GM23338 (cell line): ENCODE measurements around the gene APOL2. TPM values are rescaled to one million over a fixed set of nuclear protein-coding genes. Genes with fewer than 3 reads are reported as not detected.

Source experiments
- ATAC-seq: fragments of 200-7000 bp; cut with Tn5 transposase; 3 replicates; pipeline ENCODE4 v1.9.1; 2020
- DNase-seq: peaks from one replicate; pipeline ENCODE4 v3.0.0-alpha.2; 2015; ENCODE audit warnings: low spot score
- H2AFZ ChIP-seq: fragments of 200-600 bp; sonication (generic); 2 replicates; pipeline ENCODE4 v1.8.0; 2016; ENCODE audit warnings: antibody characterized with exemption, mild to moderate bottlenecking, moderate library complexity
- H3F3A ChIP-seq: fragments of 200-600 bp; sonication (generic); replicated peaks from 2 replicates; pipeline ENCODE4 v1.8.0; 2017; ENCODE audit warnings: antibody characterized with exemption, mixed run types, low read depth
- H3K27ac ChIP-seq: fragments of 200-600 bp; sonication (generic); 2 replicates; pipeline ENCODE4 v1.6.1; 2016; ENCODE audit warnings: low read depth
- H3K27me3 ChIP-seq: fragments of 200-600 bp; sonication (generic); 2 replicates; pipeline ENCODE4 v1.8.0; 2016; ENCODE audit warnings: mild to moderate bottlenecking, mixed run types, moderate library complexity; ENCODE audit not compliant: insufficient read depth
- H3K36me3 ChIP-seq: fragments of 200-600 bp; sonication (generic); 2 replicates; pipeline ENCODE4 v1.8.0; 2016; ENCODE audit warnings: mild to moderate bottlenecking; ENCODE audit not compliant: insufficient read depth
- H3K4me1 ChIP-seq: fragments of 200-600 bp; sonication (generic); 2 replicates; pipeline ENCODE4 v1.8.0; 2016; ENCODE audit warnings: mild to moderate bottlenecking, moderate library complexity; ENCODE audit not compliant: insufficient read depth
- H3K4me2 ChIP-seq: fragments of 200-600 bp; sonication (generic); 2 replicates; pipeline ENCODE4 v1.7.1; 2017; ENCODE audit warnings: mixed run types
- H3K4me3 ChIP-seq: fragments of 200-600 bp; sonication (generic); 2 replicates; pipeline ENCODE4 v1.6.1; 2016; ENCODE audit warnings: mixed run types
- H3K79me2 ChIP-seq: fragments of 200-600 bp; sonication (generic); replicated peaks from 2 replicates; pipeline ENCODE4 v1.8.0; 2017; ENCODE audit warnings: mild to moderate bottlenecking; ENCODE audit not compliant: insufficient read depth
- H3K9me2 ChIP-seq: fragments of 200-600 bp; sonication (generic); 2 replicates; pipeline ENCODE4 v1.8.0; 2017; ENCODE audit not compliant: insufficient read depth
- H4K20me1 ChIP-seq: fragments of 200-600 bp; sonication (generic); replicated peaks from 2 replicates; pipeline ENCODE4 v1.8.0; 2017; ENCODE audit warnings: mild to moderate bottlenecking; ENCODE audit not compliant: insufficient read depth
- H3K27ac Mint-ChIP-seq: 2 replicates; pipeline ENCODE4 v1.8.0; 2020; ENCODE audit warnings: inconsistent platforms, mild to moderate bottlenecking, moderate library complexity, mixed read lengths
- H3K27me3 Mint-ChIP-seq: 3 replicates; pipeline ENCODE4 v1.8.0; 2022; ENCODE audit warnings: low read depth, mild to moderate bottlenecking, moderate library complexity, mixed read lengths, inconsistent platforms; ENCODE audit not compliant: insufficient read depth, poor library complexity
- H3K36me3 Mint-ChIP-seq: 3 replicates; pipeline ENCODE4 v1.8.0; 2021; ENCODE audit warnings: low read depth, mild to moderate bottlenecking, inconsistent platforms, moderate library complexity, mixed read lengths
- H3K4me1 Mint-ChIP-seq: 3 replicates; pipeline ENCODE4 v1.8.0; 2020; ENCODE audit warnings: mild to moderate bottlenecking, inconsistent platforms, mixed read lengths
- H3K4me3 Mint-ChIP-seq: 3 replicates; pipeline ENCODE4 v1.8.0; 2021; ENCODE audit warnings: moderate library complexity, mild to moderate bottlenecking, inconsistent platforms, mixed read lengths
- H3K9me3 Mint-ChIP-seq: 3 replicates; pipeline ENCODE4 v1.8.0; 2020; ENCODE audit warnings: moderate library complexity, mild to moderate bottlenecking, inconsistent platforms, mixed read lengths
- CREB1 ChIP-seq: fragments of 250-450 bp; sonication (Bioruptor Pico); IDR thresholded peaks from 2 replicates; pipeline ENCODE4 v1.5.0; 2020; ENCODE audit warnings: low read depth, mild to moderate bottlenecking, moderate library complexity
- CTCF ChIP-seq, 2 experiments: fragments of 200-600 bp in 1 of 2; sonication (generic) in 1 of 2; conservative IDR thresholded peaks; 2 replicates each; pipeline versions ENCODE4 v1.5.1 to v1.6.1; 2016 to 2017; ENCODE audit warnings: antibody characterized with exemption in 2 of 2, low read depth in 2 of 2, mild to moderate bottlenecking in 2 of 2, moderate library complexity in 1 of 2
- ETS1 ChIP-seq: IDR thresholded peaks from 2 replicates; pipeline ENCODE4 v1.6.1; 2016; ENCODE audit warnings: antibody characterized with exemption
- EZH2phosphoT487 ChIP-seq: fragments of 200-600 bp; sonication (generic); IDR thresholded peaks from one replicate; pipeline ENCODE4 v1.8.1; 2018; ENCODE audit warnings: antibody characterized with exemption; ENCODE audit not compliant: unreplicated experiment
- JUNB ChIP-seq: IDR thresholded peaks from one replicate; pipeline ENCODE4 v1.6.1; 2016; ENCODE audit warnings: antibody characterized with exemption; ENCODE audit not compliant: unreplicated experiment
- ZNF114 ChIP-seq: fragments of 250-450 bp; sonication (Bioruptor Pico); IDR thresholded peaks from 2 replicates; pipeline ENCODE4 v1.5.0; 2020; ENCODE audit warnings: mild to moderate bottlenecking, moderate library complexity
- ZNF331 ChIP-seq: fragments of 250-450 bp; sonication (Bioruptor Pico); IDR thresholded peaks from 2 replicates; pipeline ENCODE4 v1.5.0; 2020; ENCODE audit warnings: low read depth, mild to moderate bottlenecking, moderate library complexity
- ZNF462 ChIP-seq: fragments of 250-450 bp; sonication (Bioruptor Pico); IDR thresholded peaks from 2 replicates; pipeline ENCODE4 v1.5.0; 2020; ENCODE audit warnings: mild to moderate bottlenecking, moderate library complexity
- polyA plus RNA-seq: library from polyadenylated mRNA; unstranded; fragments of >200 nt; fragmentation: Nextera tagmentation; extraction: Ambion mirVana; gene quantifications from 2 replicates; pipeline ENCODE4 v1.2.1, GENCODE V29; 2016
- total RNA-seq: library from RNA; depleted of rRNA; stranded (reverse); fragments of >200 nt; shearing (Covaris generic); gene quantifications from 2 replicates; pipeline ENCODE4 v1.2.3, GENCODE V29; 2014

Gene APOL2
- total and polyA plus RNA-seq, 2 experiments from 2014 or later: 5.5 to 10.4 TPM

- no peaks in the 10 kb centered on the region for H3F3A ChIP-seq
- no peak overlapping the region for H3K4me3 ChIP-seq
- no peak overlapping the region for H3K27ac ChIP-seq
- no peak overlapping the region for H2AFZ ChIP-seq
- no peaks in the 10 kb centered on the region for H3K27me3 ChIP-seq
- H3K9me3 Mint-ChIP-seq: peaks cover 18% of the 10 kb centered on the region
- peaks cover 11% of the 10 kb centered on the region for H3K4me1 Mint-ChIP-seq
- H3K36me3 ChIP-seq: no peaks in the 10 kb centered on the region; the same call in 1 of the 2 replicates
- peaks cover 7% of the 10 kb centered on the region for H3K27me3 Mint-ChIP-seq
- H3K4me2 ChIP-seq: no peak overlapping the region
- TF ChIP-seq ETS1: no peak
- no peak for TF ChIP-seq ZNF114 (CRISPR knock-in tag)
- no peak for TF ChIP-seq EZH2phosphoT487
- no peak for TF ChIP-seq CREB1
- no peak for TF ChIP-seq JUNB
- TF ChIP-seq ZNF462 (CRISPR knock-in tag): no peak
- no peak for TF ChIP-seq CTCF (conservative IDR thresholded peaks at IDR 0.05; ENCODE audit: low read depth in 2 of 2)
- TF ChIP-seq ZNF331 (CRISPR knock-in tag): no peak
- H3K4me1 ChIP-seq: peaks cover 2% of the 10 kb centered on the region; the same call in 1 of the 2 replicates
- H3K4me3 Mint-ChIP-seq: no peak overlapping the region
- H4K20me1 ChIP-seq: no peaks in the 10 kb centered on the region
- no peak overlapping the region for H3K27ac Mint-ChIP-seq
- H3K36me3 Mint-ChIP-seq: peaks cover 6% of the 10 kb centered on the region; the same call in 1 of the 3 replicates
- H3K9me2 ChIP-seq: no peaks in the 10 kb centered on the region; the same call in none of the 2 replicates
- no peaks in the 10 kb centered on the region for H3K79me2 ChIP-seq
- ATAC-seq (no peak), DNase-seq (no peak)
These were observed 4.7 kb upstream of the APOL2 start for GRCh38 chr22:36243986-36244385.
